B cell (primary cell): ENCODE measurements around the gene TBRG4. TPM values are rescaled to one million over a fixed set of nuclear protein-coding genes. Genes with fewer than 3 reads are reported as not detected.

ENCODE experiments used
- ATAC-seq: fragments of 200-7000 bp; cut with Tn5 transposase; one replicate; pipeline ENCODE4 v1.10.0; 2021; ENCODE audit warnings: low read depth, mild to moderate bottlenecking, moderate number of reproducible peaks, moderate library complexity
- CTCF ChIA-PET: fragments of 350-600 bp; sonication (Branson Sonifier 250); formaldehyde crosslinking; loops from one replicate; lab custom pipeline; 2021; ENCODE audit warnings: antibody characterized with exemption, inconsistent platforms; lab: Charles Lee
- POLR2A ChIA-PET: fragments of 350-600 bp; sonication (Branson Sonifier 250); formaldehyde crosslinking; loops from one replicate; lab custom pipeline; 2021; ENCODE audit warnings: antibody characterized with exemption; lab: Charles Lee
- DNase-seq: peaks from one replicate; pipeline ENCODE4 v3.0.0; 2013
- H2AFZ ChIP-seq: 2 replicates; pipeline ENCODE4 v1.6.1; 2012; ENCODE audit warnings: mild to moderate bottlenecking, low read depth, low read length; ENCODE audit not compliant: insufficient read depth, poor library complexity, severe bottlenecking
- H3K27ac ChIP-seq, 2 donors: 1 replicate in 1 of 2; 2 replicates in 1 of 2; pipeline ENCODE4 v1.5.1; 2012 to 2013; ENCODE audit warnings: low read length in 2 of 2, mild to moderate bottlenecking in 2 of 2, moderate library complexity in 1 of 2
- H3K27me3 ChIP-seq, 4 experiments: fragments of 200-600 bp in 1 of 4; sonication (generic) in 1 of 4; replicated peaks in 1 of 4; 1 replicate in 2 of 4; 2 replicates in 2 of 4; pipeline versions ENCODE4 v1.6.1 to v1.7.0; 2013 to 2016; ENCODE audit warnings: low read length in 3 of 4, mild to moderate bottlenecking in 2 of 4, mixed read lengths in 1 of 4, moderate library complexity in 1 of 4; ENCODE audit not compliant: insufficient read depth in 4 of 4, control insufficient read depth in 3 of 4; ENCODE audit errors: control extremely low read depth in 1 of 4
- H3K36me3 ChIP-seq, 2 experiments: replicated peaks in 1 of 2; 1 replicate in 1 of 2; 2 replicates in 1 of 2; pipeline versions ENCODE4 v1.6.1 to v1.7.1; 2013; ENCODE audit warnings: low read length in 1 of 2; ENCODE audit not compliant: insufficient read depth in 2 of 2, control insufficient read depth in 1 of 2; ENCODE audit errors: control extremely low read depth in 1 of 2, extremely low read depth in 1 of 2
- H3K4me1 ChIP-seq, 2 donors: fragments of 200-600 bp in 1 of 2; sonication (generic) in 1 of 2; 1 replicate in 1 of 2; 2 replicates in 1 of 2; pipeline versions ENCODE4 v1.5.1 to v1.6.1; 2013 to 2017; ENCODE audit warnings: low read length in 2 of 2; ENCODE audit not compliant: control insufficient read depth in 2 of 2, insufficient read depth in 2 of 2
- H3K4me2 ChIP-seq: replicated peaks from 2 replicates; pipeline ENCODE3; 2012; ENCODE audit warnings: mild to moderate bottlenecking, low read depth, low read length; ENCODE audit not compliant: poor library complexity, severe bottlenecking
- H3K4me3 ChIP-seq, 5 experiments: fragments of 200-600 bp in 1 of 5; sonication (generic) in 1 of 5; 1 replicate in 3 of 5; 2 replicates in 2 of 5; pipeline versions ENCODE4 v1.5.1 to v1.7.0; 2011 to 2016; ENCODE audit warnings: low read length in 4 of 5, mild to moderate bottlenecking in 4 of 5, low read depth in 2 of 5, control low read depth in 1 of 5, moderate library complexity in 1 of 5; ENCODE audit not compliant: insufficient read depth in 1 of 5; ENCODE audit errors: control extremely low read depth in 1 of 5, extremely low read depth in 1 of 5
- H3K79me2 ChIP-seq: fragments of 200-600 bp; sonication (generic); one replicate; pipeline ENCODE4 v1.6.0; 2016; ENCODE audit warnings: low read length; ENCODE audit not compliant: control insufficient read depth, insufficient read depth
- H3K9ac ChIP-seq: fragments of 200-600 bp; sonication (generic); 2 replicates; pipeline ENCODE4 v1.6.1; 2017; ENCODE audit warnings: mild to moderate bottlenecking, low read length, moderate library complexity
- H3K9me3 ChIP-seq, 3 donors: one replicate each; pipeline versions ENCODE4 v1.6.1 to v1.7.1; 2013; ENCODE audit warnings: low read length in 2 of 3; ENCODE audit not compliant: control insufficient read depth in 2 of 3, insufficient read depth in 1 of 3; ENCODE audit errors: control extremely low read depth in 1 of 3
- H4K20me1 ChIP-seq: 2 replicates; pipeline ENCODE4 v1.6.0; 2012; ENCODE audit warnings: mild to moderate bottlenecking, low read length; ENCODE audit not compliant: insufficient read depth, control insufficient read depth, poor library complexity, severe bottlenecking
- H3K27ac Mint-ChIP-seq: one replicate; pipeline ENCODE4 v1.8.0; 2021; ENCODE audit warnings: mixed read lengths
- H3K27me3 Mint-ChIP-seq: one replicate; pipeline ENCODE4 v1.8.0; 2021; ENCODE audit warnings: mixed read lengths
- H3K4me1 Mint-ChIP-seq: one replicate; pipeline ENCODE4 v1.8.0; 2021; ENCODE audit warnings: mixed read lengths
- H3K4me3 Mint-ChIP-seq: one replicate; pipeline ENCODE4 v1.8.0; 2021; ENCODE audit warnings: mixed read lengths
- H3K9me3 Mint-ChIP-seq: one replicate; pipeline ENCODE4 v1.8.0; 2022; ENCODE audit warnings: mixed read lengths; ENCODE audit not compliant: insufficient read depth
- EZH2 ChIP-seq: IDR thresholded peaks from 2 replicates; pipeline ENCODE4 v1.6.1; 2012; ENCODE audit warnings: borderline replicate concordance, low read depth, mild to moderate bottlenecking, moderate library complexity, low read length; ENCODE audit not compliant: insufficient read depth, poor library complexity, severe bottlenecking
- WGBS: methylation state at CpG from one replicate; pipeline ENCODE4 v1.1.5; 2013; ENCODE audit warnings: missing lambda C conversion rate; ENCODE audit not compliant: insufficient coverage; 5-methylcytosine and 5-hydroxymethylcytosine counted together
- intact Hi-C: fragments of 100-400 bp; cut with micrococcal nuclease; formaldehyde crosslinking; loops from one replicate; pipeline ENCODE4 v1.10.0; 2022
- polyA plus RNA-seq: library from polyadenylated mRNA; depleted of rRNA; stranded (reverse); fragments of >200 nt; gene quantifications from 2 replicates; pipeline ENCODE4 v1.2.3, GENCODE V29; 2012
- total RNA-seq, 2 donors: library from RNA; stranded (reverse); fragments of 120-200 nt in 1 of 2; gene quantifications; 1 replicate in 1 of 2; 2 replicates in 1 of 2; pipeline versions ENCODE4 v1.2.3 to v1.2.4, GENCODE V29; 2013 to 2022
- TF ChIP-seq, protein P1 (sequence below): fragments of 200-600 bp; IDR thresholded peaks from one replicate; pipeline ENCODE4 v1.8.0; 2022; ENCODE audit warnings: antibody characterized with exemption, mild to moderate bottlenecking

Gene TBRG4
- total and polyA plus RNA-seq, 2 donors (not counting 1 experiment from before 2014, with no cell fraction given), result 92.8 to 111 TPM

DNA sequence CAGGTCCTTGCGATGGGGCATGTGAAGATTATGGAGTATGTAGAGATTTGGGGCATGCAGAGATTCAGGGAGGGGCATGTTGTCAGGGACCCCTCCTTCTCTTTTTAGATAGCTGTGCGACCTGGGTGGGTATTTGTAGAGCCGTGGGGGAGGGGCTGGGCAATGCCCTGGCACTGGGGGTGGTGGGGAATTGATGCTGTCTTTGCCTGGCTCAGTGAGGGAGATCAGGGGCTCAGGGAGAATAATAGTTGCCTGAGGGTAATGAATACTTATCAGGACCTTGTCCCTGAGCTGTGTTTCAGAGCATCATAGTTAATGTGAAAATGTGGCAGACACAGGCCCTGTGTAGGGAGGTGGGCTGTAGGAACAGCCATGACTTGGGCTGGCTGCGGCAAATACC lies 49.6 kb upstream of the TBRG4 start:
- H2AFZ ChIP-seq, result no peak overlapping the region
- H3K4me3 ChIP-seq, result no peak overlapping the region
- no peaks in the 10 kb centered on the region for H4K20me1 ChIP-seq
- no peak for DNase-seq
- no peak overlapping the region for H3K4me2 ChIP-seq
- H3K9ac ChIP-seq, result no peak overlapping the region
- no peak overlapping the region for H3K27ac Mint-ChIP-seq
- no peak overlapping the region for H3K4me3 Mint-ChIP-seq
- no peaks in the 10 kb centered on the region for H3K36me3 ChIP-seq
- H3K4me1 Mint-ChIP-seq, result peaks cover 15% of the 10 kb centered on the region
- H3K27ac ChIP-seq, result no peak overlapping the region
- H3K27me3 ChIP-seq, result peaks cover 0 to 37% (median 13%) of the 10 kb centered on the region in 4 experiments
- TF ChIP-seq, protein P1, sequence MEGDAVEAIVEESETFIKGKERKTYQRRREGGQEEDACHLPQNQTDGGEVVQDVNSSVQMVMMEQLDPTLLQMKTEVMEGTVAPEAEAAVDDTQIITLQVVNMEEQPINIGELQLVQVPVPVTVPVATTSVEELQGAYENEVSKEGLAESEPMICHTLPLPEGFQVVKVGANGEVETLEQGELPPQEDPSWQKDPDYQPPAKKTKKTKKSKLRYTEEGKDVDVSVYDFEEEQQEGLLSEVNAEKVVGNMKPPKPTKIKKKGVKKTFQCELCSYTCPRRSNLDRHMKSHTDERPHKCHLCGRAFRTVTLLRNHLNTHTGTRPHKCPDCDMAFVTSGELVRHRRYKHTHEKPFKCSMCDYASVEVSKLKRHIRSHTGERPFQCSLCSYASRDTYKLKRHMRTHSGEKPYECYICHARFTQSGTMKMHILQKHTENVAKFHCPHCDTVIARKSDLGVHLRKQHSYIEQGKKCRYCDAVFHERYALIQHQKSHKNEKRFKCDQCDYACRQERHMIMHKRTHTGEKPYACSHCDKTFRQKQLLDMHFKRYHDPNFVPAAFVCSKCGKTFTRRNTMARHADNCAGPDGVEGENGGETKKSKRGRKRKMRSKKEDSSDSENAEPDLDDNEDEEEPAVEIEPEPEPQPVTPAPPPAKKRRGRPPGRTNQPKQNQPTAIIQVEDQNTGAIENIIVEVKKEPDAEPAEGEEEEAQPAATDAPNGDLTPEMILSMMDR, result no peak
- no peak for TF ChIP-seq EZH2
- H3K27me3 Mint-ChIP-seq, result peaks cover 38% of the 10 kb centered on the region
- no peaks in the 10 kb centered on the region for H3K79me2 ChIP-seq
- peaks cover 0 to 12% (median 4%) of the 10 kb centered on the region in 3 donors for H3K9me3 ChIP-seq
- peaks cover 6% of the 10 kb centered on the region for H3K9me3 Mint-ChIP-seq
- H3K4me1 ChIP-seq, result peaks cover 10 to 12% of the 10 kb centered on the region in 2 donors
- CTCF ChIA-PET, result no interaction called here
- ATAC-seq, result no peak
- intact Hi-C loops, result no loop called here
- POLR2A ChIA-PET, result interaction anchor here (0.6 kb wide), 1 partner anchor 12 kb away, joined by 6 read pairs; no protein-coding TSS in a partner anchor
- WGBS, result 85% methylated on average over 4 of the region's 4 CpGs

DNA sequence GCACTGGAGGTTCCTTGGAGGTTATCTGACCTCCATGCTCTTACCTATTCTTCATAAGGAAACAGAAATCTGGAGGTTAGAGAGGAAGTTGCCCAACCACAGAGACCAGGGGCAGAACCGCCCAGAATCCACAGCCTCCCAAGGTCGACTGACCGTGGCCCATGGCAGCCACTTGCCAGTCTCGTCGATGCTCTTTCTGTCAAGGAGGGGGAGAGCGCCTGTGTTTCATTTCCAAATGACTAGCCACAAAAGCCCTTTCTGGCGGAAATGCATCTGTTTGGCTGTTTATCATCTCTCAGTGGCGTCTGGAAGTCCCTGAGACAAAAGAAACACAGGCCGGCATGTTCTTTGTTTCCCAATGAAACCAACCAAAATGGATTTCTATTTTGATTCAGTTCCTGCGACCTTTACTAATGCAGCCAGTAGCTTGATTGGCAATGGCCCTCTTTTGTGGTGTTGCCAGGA lies 49.0 kb upstream of the TBRG4 start:
- ChIA-PET CTCF (no interaction called here), POLR2A (interaction anchor here (0.6 kb wide), 1 partner anchor 11 kb away, joined by 6 read pairs; no protein-coding TSS in a partner anchor)
- Histone ChIP-seq H3K4me3 (no peak overlapping the region), H2AFZ (no peak overlapping the region), H3K4me1 (peaks cover 10 to 12% of the 10 kb centered on the region in 2 donors), H3K9ac (no peak overlapping the region), H3K36me3 (no peaks in the 10 kb centered on the region), H3K9me3 (peaks cover 0 to 12% (median 4%) of the 10 kb centered on the region in 3 donors), H3K27me3 (peaks cover 0 to 42% (median 13%) of the 10 kb centered on the region in 4 experiments), H4K20me1 (no peaks in the 10 kb centered on the region), H3K79me2 (no peaks in the 10 kb centered on the region), H3K27ac (no peak overlapping the region), H3K4me2 (peak overlapping the region; percentile 28)
- ATAC-seq (no peak), DNase-seq (no peak)
- peaks cover 41% of the 10 kb centered on the region for H3K27me3 Mint-ChIP-seq
- intact Hi-C loops, result no loop called here
- no peak overlapping the region for H3K4me3 Mint-ChIP-seq
- peaks cover 6% of the 10 kb centered on the region for H3K9me3 Mint-ChIP-seq
- no peak overlapping the region for H3K27ac Mint-ChIP-seq
- H3K4me1 Mint-ChIP-seq, result peaks cover 15% of the 10 kb centered on the region
- TF ChIP-seq EZH2, result no peak
- TF ChIP-seq, protein P1, result no peak
- 57% methylated on average over 9 of the region's 10 CpGs for WGBS
